Mesothelial cell of epicardium (in vitro differentiated cells): ENCODE measurements around the gene PITPNM3. TPM values are rescaled to one million over a fixed set of nuclear protein-coding genes. Genes with fewer than 3 reads are reported as not detected.
"Not testable (repeated sequence)": the region's sequence is repeated elsewhere in the genome, so short reads cannot be mapped to it uniquely, and the experiment has no call there.

Experiments
- DNase-seq, 2 experiments: peaks; one replicate each; pipeline ENCODE4 v3.0.0; 2021; ENCODE audit warnings: low spot score in 2 of 2; ENCODE audit not compliant: unreplicated experiment in 2 of 2
- H3K27ac Mint-ChIP-seq: 2 replicates; pipeline ENCODE4 v1.8.0; 2021; ENCODE audit warnings: mixed read lengths
- H3K27me3 Mint-ChIP-seq: 2 replicates; pipeline ENCODE4 v1.8.0; 2021; ENCODE audit warnings: low read depth, mixed read lengths
- H3K36me3 Mint-ChIP-seq: 2 replicates; pipeline ENCODE4 v1.8.0; 2021; ENCODE audit warnings: mixed read lengths
- H3K4me1 Mint-ChIP-seq: 2 replicates; pipeline ENCODE4 v1.8.0; 2021; ENCODE audit warnings: mixed read lengths
- H3K4me3 Mint-ChIP-seq: 2 replicates; pipeline ENCODE4 v1.8.0; 2021; ENCODE audit warnings: mild to moderate bottlenecking, moderate library complexity, mixed read lengths
- H3K9me3 Mint-ChIP-seq: 2 replicates; pipeline ENCODE4 v1.8.0; 2021; ENCODE audit warnings: mixed read lengths
- CTCF ChIP-seq: fragments of 200-600 bp; sonication (generic); IDR thresholded peaks from one replicate; pipeline ENCODE4 v1.5.0; 2021; ENCODE audit warnings: antibody characterized with exemption; ENCODE audit not compliant: unreplicated experiment
- total RNA-seq: library from RNA; stranded (reverse); gene quantifications from 3 replicates; pipeline ENCODE4 v1.2.1, GENCODE V29; 2021

PITPNM3 gene
- total RNA-seq, 1 donor from 2014 or later, result 2.3 TPM

- no peak for DNase-seq
- Mint-ChIP-seq H3K27ac (no peak overlapping the region), H3K27me3 (no peaks in the 10 kb centered on the region)
Measured at GRCh38 chr17:6597727-6598126, 41.4 kb upstream of the PITPNM3 start.

DNA sequence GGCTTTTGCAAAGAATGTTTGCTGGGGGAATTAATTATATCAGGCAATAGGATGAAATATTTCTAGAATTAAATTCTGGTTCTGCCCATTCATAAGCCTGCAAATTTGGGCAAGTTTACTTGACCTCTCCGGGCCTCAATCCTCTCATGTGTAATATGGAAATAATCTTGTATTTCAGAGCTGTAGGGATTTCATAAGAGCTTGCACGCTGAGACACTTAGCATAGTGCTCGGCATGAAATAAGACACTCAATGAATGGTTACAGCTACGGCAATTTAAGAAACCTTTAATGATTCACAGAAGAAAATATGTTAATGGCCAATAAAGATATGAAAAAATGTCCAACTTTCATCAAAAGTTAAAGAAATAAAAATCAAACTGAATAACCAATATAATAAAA lies 40.6 kb upstream of the PITPNM3 start:
- TF ChIP-seq CTCF, result no peak
- H3K27me3 Mint-ChIP-seq, result no peaks in the 10 kb centered on the region
- no peak overlapping the region for H3K27ac Mint-ChIP-seq
- DNase-seq, result no peak
- H3K4me1 Mint-ChIP-seq, result no peaks in the 10 kb centered on the region
- peaks cover 35% of the 10 kb centered on the region for H3K36me3 Mint-ChIP-seq
- no peak overlapping the region for H3K4me3 Mint-ChIP-seq
- H3K9me3 Mint-ChIP-seq, result no peaks in the 10 kb centered on the region

More at GRCh38 chr17:6597727-6598126, 41.4 kb upstream of the PITPNM3 start:
- no peaks in the 10 kb centered on the region for H3K9me3 Mint-ChIP-seq
- no peak overlapping the region for H3K4me3 Mint-ChIP-seq
- H3K36me3 Mint-ChIP-seq, result peaks cover 28% of the 10 kb centered on the region
- no peak for TF ChIP-seq CTCF
- no peaks in the 10 kb centered on the region for H3K4me1 Mint-ChIP-seq

DNA sequence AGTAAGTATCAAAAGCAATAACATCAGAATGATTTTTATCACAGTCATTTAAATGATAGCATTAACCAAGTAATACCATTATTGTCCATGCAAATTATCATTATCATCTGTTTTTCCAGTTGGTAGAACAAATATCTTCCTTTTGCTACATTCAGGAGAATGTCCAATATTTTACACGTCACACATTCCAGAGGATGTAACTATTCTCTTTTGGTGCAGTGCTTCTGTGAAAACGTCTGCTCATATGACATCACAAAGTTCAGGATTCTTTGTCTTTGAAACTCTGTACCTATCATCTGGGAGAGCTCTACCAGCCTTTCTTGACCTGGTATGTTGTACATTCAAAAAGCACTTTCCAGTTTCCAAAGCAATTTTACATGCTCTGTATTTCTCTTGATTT lies 40.2 kb upstream of the PITPNM3 start:
- H3K27me3 Mint-ChIP-seq, result no peaks in the 10 kb centered on the region
- no peak for TF ChIP-seq CTCF
- no peak for DNase-seq
- no peaks in the 10 kb centered on the region for H3K4me1 Mint-ChIP-seq
- peaks cover 36% of the 10 kb centered on the region for H3K36me3 Mint-ChIP-seq
- no peak overlapping the region for H3K4me3 Mint-ChIP-seq
- H3K27ac Mint-ChIP-seq, result no peak overlapping the region
- H3K9me3 Mint-ChIP-seq, result no peaks in the 10 kb centered on the region

DNA sequence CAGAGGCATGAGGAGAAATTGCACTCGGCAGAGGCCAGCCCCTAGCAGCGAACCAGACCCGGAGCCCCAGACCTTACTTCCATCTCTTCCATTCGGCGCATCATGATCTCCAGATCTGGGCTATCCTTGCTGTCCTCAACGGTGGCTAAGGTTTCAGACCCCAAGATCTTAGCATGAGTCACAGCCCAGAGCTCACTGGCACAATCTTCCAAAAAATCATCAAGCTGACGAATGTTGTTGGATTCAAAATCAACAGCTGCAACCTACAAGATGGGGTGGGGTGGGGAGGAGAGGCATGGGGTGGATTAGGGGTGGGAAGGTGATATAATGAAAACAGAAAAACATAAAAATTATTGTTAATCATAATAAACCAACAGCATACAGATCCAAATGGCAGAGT lies 39.7 kb upstream of the PITPNM3 start:
- Mint-ChIP-seq H3K9me3 (no peaks in the 10 kb centered on the region), H3K27ac (no peak overlapping the region), H3K4me3 (no peak overlapping the region), H3K4me1 (no peaks in the 10 kb centered on the region), H3K27me3 (no peaks in the 10 kb centered on the region), H3K36me3 (peaks cover 36% of the 10 kb centered on the region)
- DNase-seq, result no peak
- no peak for TF ChIP-seq CTCF

GRCh38 chr17:6593371-6593770 lies 37.0 kb upstream of the PITPNM3 start:
- not testable (repeated sequence) for DNase-seq, H3K27ac Mint-ChIP-seq, H3K9me3 Mint-ChIP-seq, H3K4me1 Mint-ChIP-seq, H3K4me3 Mint-ChIP-seq, H3K27me3 Mint-ChIP-seq
- peaks cover 50% of the 10 kb centered on the region for H3K36me3 Mint-ChIP-seq

GRCh38 chr17:6592173-6592572 lies 35.8 kb upstream of the PITPNM3 start:
- Mint-ChIP-seq H3K4me1 (no peaks in the 10 kb centered on the region), H3K4me3 (no peak overlapping the region), H3K27ac (no peak overlapping the region), H3K36me3 (peaks cover 57% of the 10 kb centered on the region), H3K27me3 (no peaks in the 10 kb centered on the region), H3K9me3 (no peaks in the 10 kb centered on the region)
- TF ChIP-seq CTCF, result no peak
- DNase-seq, result no peak
